Measurements from ENCODE around the gene CCL1.

DNA sequence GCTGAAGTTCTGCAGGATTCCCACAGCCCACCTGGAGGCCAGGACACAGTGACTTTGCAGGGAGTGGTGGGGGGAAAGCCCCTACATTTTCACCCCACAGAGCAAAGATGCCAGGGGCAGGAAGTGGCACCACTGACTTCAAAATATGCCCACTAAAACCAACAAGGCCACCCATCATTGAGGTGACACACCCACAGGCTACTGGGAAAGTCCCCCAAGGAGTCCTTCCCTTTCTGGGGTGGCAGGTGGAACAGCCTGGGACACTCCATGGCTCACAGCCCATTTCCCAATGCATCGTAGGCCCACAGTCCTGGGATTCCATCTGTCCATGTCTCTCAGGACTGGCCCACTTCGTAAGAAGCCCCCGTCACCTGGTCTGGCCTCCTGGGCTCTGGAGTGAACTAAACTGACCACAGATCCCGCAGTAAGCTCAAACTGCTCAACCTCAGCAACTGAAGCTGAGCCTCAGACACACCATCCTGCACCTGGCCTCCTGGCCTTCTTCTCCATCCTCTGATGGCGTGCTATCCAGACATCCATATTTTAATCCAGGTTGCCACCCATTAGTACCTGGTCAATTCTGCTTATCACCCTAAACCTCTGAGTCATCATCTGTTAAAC lies 7.5 kb upstream of the CCL1 start:
- TF ChIP-seq, protein P1, sequence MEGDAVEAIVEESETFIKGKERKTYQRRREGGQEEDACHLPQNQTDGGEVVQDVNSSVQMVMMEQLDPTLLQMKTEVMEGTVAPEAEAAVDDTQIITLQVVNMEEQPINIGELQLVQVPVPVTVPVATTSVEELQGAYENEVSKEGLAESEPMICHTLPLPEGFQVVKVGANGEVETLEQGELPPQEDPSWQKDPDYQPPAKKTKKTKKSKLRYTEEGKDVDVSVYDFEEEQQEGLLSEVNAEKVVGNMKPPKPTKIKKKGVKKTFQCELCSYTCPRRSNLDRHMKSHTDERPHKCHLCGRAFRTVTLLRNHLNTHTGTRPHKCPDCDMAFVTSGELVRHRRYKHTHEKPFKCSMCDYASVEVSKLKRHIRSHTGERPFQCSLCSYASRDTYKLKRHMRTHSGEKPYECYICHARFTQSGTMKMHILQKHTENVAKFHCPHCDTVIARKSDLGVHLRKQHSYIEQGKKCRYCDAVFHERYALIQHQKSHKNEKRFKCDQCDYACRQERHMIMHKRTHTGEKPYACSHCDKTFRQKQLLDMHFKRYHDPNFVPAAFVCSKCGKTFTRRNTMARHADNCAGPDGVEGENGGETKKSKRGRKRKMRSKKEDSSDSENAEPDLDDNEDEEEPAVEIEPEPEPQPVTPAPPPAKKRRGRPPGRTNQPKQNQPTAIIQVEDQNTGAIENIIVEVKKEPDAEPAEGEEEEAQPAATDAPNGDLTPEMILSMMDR (IDR thresholded peaks at IDR 0.05): no peak
- TF ChIP-seq POLR2AphosphoS5 (IDR thresholded peaks at IDR 0.05): no peak

All from prostate gland (tissue), 2 donors.